Measurements from ENCODE around the gene DKK2.

GRCh38 chr4:107068116-107068515 lies 32.0 kb upstream of the DKK2 start:
- TF ChIP-seq, protein P1, sequence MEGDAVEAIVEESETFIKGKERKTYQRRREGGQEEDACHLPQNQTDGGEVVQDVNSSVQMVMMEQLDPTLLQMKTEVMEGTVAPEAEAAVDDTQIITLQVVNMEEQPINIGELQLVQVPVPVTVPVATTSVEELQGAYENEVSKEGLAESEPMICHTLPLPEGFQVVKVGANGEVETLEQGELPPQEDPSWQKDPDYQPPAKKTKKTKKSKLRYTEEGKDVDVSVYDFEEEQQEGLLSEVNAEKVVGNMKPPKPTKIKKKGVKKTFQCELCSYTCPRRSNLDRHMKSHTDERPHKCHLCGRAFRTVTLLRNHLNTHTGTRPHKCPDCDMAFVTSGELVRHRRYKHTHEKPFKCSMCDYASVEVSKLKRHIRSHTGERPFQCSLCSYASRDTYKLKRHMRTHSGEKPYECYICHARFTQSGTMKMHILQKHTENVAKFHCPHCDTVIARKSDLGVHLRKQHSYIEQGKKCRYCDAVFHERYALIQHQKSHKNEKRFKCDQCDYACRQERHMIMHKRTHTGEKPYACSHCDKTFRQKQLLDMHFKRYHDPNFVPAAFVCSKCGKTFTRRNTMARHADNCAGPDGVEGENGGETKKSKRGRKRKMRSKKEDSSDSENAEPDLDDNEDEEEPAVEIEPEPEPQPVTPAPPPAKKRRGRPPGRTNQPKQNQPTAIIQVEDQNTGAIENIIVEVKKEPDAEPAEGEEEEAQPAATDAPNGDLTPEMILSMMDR (IDR thresholded peaks at IDR 0.05; ENCODE audit: low read length), result no peak
- TF ChIP-seq EZH2 (IDR thresholded peaks at IDR 0.05; ENCODE audit: borderline replicate concordance, low read length), result no peak
